ENCODE results near the gene CFAP299. TPM values are rescaled to one million over a fixed set of nuclear protein-coding genes. Genes with fewer than 3 reads are reported as not detected.

CFAP299 gene
- total RNA-seq, 1 donor from 2014 or later = not detected

DNA sequence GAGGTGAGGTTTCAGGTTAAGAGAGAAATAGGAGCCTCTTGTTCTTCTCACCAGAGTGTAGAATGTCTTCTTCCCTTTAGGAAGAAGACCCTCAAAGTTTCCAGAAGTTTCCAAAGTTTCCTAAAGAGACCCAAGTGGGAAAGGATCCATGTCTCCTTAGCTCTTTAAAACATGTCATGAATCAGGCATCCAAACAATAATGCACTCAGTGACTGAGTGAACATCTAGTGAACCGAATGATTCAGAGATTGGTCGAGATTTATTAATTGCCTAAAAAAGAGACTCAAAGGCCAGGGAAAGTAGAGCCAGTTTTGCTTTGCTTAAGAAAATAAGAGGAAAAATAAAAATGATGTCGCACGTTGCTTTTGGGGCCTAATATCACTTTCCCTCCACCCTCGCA is 39.7 kb upstream of the CFAP299 start:
- no peaks in the 10 kb centered on the region for H3K36me3 Mint-ChIP-seq (ENCODE audit: unreplicated experiment)
- TF ChIP-seq, protein P1, sequence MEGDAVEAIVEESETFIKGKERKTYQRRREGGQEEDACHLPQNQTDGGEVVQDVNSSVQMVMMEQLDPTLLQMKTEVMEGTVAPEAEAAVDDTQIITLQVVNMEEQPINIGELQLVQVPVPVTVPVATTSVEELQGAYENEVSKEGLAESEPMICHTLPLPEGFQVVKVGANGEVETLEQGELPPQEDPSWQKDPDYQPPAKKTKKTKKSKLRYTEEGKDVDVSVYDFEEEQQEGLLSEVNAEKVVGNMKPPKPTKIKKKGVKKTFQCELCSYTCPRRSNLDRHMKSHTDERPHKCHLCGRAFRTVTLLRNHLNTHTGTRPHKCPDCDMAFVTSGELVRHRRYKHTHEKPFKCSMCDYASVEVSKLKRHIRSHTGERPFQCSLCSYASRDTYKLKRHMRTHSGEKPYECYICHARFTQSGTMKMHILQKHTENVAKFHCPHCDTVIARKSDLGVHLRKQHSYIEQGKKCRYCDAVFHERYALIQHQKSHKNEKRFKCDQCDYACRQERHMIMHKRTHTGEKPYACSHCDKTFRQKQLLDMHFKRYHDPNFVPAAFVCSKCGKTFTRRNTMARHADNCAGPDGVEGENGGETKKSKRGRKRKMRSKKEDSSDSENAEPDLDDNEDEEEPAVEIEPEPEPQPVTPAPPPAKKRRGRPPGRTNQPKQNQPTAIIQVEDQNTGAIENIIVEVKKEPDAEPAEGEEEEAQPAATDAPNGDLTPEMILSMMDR (IDR thresholded peaks at IDR 0.05) = no peak
- no peak overlapping the region for H3K27ac Mint-ChIP-seq (ENCODE audit: unreplicated experiment)
- DNase-seq (ENCODE audit: extremely low spot score, unreplicated experiment) = no peak
- no peak overlapping the region for H3K4me3 Mint-ChIP-seq (ENCODE audit: unreplicated experiment)
- no peaks in the 10 kb centered on the region for H3K9me3 Mint-ChIP-seq (ENCODE audit: unreplicated experiment)
- no peaks in the 10 kb centered on the region for H3K27me3 Mint-ChIP-seq (ENCODE audit: unreplicated experiment)
- peaks cover 3% of the 10 kb centered on the region for H3K4me1 Mint-ChIP-seq (ENCODE audit: unreplicated experiment)

DNA sequence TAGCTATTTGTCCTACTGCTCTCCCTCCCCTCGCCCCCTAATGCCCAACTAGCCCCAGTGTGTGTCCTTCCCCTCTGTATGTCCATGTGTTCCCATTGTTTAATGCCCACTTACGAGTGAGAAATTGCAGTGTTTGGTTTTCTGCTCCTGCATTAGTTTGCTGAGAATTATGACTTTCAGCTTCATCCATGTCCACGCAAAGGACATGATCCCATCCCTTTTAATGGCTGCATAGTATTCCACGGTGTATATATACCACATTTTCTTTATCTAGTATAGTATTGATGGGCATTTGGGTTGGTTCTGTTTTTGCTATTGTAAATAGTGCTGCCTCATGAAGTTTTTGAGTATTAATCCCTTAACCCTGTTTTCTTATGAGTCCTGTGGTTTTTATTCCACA is 33.6 kb upstream of the CFAP299 start:
- Mint-ChIP-seq H3K4me3 (ENCODE audit: unreplicated experiment) (no peak overlapping the region), H3K27me3 (ENCODE audit: unreplicated experiment) (no peaks in the 10 kb centered on the region), H3K27ac (ENCODE audit: unreplicated experiment) (no peak overlapping the region), H3K36me3 (ENCODE audit: unreplicated experiment) (no peaks in the 10 kb centered on the region), H3K9me3 (ENCODE audit: unreplicated experiment) (no peaks in the 10 kb centered on the region), H3K4me1 (ENCODE audit: unreplicated experiment) (peaks cover 5% of the 10 kb centered on the region)
- TF ChIP-seq, protein P1 (IDR thresholded peaks at IDR 0.05) = no peak
- DNase-seq (ENCODE audit: extremely low spot score, unreplicated experiment) = no peak

DNA sequence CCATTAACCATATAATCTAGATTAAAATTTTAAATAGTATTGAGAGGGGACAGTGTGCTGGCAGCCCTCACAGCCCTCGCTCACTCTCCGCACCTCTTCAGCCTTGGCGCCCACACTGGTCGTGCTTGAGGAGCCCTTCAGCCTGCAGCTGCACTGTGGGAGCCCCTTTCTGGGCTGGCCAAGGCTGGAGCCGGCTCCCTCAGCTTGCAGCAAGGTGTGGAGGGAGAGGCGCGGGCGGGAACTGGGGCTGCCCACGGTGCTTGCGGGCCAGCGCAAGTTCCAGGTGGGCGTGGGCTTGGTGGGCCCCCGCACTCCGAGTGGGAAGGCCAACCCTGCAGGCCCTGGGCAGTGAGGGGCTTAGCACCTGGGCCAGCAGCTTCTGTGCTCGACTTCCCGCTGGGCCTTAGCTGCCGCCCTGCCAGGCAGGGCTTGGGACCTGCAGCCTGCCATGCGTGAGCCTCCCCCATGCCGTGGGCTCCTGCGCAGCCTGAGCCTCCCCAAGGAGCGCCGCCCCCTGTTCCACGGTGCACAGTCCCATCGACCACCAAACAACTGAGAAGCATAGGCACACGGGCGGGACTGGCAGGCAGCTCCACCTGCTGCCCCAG is 32.8 kb upstream of the CFAP299 start:
- H3K4me1 Mint-ChIP-seq (ENCODE audit: unreplicated experiment) = peaks cover 8% of the 10 kb centered on the region
- H3K27me3 Mint-ChIP-seq (ENCODE audit: unreplicated experiment) = no peaks in the 10 kb centered on the region
- TF ChIP-seq, protein P1 (IDR thresholded peaks at IDR 0.05) = no peak
- H3K27ac Mint-ChIP-seq (ENCODE audit: unreplicated experiment) = no peak overlapping the region
- H3K9me3 Mint-ChIP-seq (ENCODE audit: unreplicated experiment) = no peaks in the 10 kb centered on the region
- no peak for DNase-seq (ENCODE audit: extremely low spot score, unreplicated experiment)
- no peaks in the 10 kb centered on the region for H3K36me3 Mint-ChIP-seq (ENCODE audit: unreplicated experiment)
- no peak overlapping the region for H3K4me3 Mint-ChIP-seq (ENCODE audit: unreplicated experiment)

DNA sequence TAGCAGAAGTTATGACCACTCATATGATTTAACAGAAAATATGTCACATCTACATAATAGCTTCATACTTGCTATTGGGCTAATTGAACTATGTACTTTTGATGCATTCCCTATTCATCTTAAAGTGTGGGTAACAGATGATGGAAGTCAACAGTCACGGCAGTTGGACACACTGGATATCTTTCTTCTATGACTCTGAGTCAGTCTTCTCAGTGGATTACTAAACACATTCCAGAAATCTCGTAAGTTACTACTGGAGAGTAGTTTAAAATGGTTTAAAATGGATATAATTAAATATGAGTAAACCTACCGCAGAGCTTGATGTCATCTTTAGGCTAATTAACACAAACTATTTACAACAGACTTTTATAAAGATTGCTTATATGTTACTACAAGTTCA is 30.1 kb upstream of the CFAP299 start:
- no peak overlapping the region for H3K27ac Mint-ChIP-seq (ENCODE audit: unreplicated experiment)
- peaks cover 19% of the 10 kb centered on the region for H3K4me1 Mint-ChIP-seq (ENCODE audit: unreplicated experiment)
- TF ChIP-seq, protein P1 (IDR thresholded peaks at IDR 0.05) = no peak
- H3K36me3 Mint-ChIP-seq (ENCODE audit: unreplicated experiment) = no peaks in the 10 kb centered on the region
- H3K9me3 Mint-ChIP-seq (ENCODE audit: unreplicated experiment) = no peaks in the 10 kb centered on the region
- no peak for DNase-seq (ENCODE audit: extremely low spot score, unreplicated experiment)
- H3K4me3 Mint-ChIP-seq (ENCODE audit: unreplicated experiment) = no peak overlapping the region
- H3K27me3 Mint-ChIP-seq (ENCODE audit: unreplicated experiment) = no peaks in the 10 kb centered on the region

DNA sequence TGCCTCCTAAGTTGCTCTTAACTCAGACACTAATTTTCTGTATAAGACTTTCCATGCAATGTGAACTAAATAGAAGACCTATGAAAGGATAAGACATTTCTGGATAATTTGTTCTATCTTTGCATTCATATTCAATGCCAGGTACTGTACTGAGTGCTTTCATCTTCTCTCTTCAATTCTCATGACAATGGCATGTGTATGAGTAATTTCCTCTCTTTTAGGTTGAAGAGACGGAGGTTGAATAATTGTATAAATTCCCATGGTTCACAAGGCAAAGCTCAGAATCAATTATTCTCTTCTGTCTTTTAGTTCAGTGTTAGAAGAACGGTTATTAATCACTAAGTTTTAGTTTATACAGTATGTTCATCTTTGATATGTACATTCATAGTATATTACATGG is 29.3 kb upstream of the CFAP299 start:
- H3K9me3 Mint-ChIP-seq (ENCODE audit: unreplicated experiment) = no peaks in the 10 kb centered on the region
- no peaks in the 10 kb centered on the region for H3K36me3 Mint-ChIP-seq (ENCODE audit: unreplicated experiment)
- no peak overlapping the region for H3K4me3 Mint-ChIP-seq (ENCODE audit: unreplicated experiment)
- H3K27ac Mint-ChIP-seq (ENCODE audit: unreplicated experiment) = no peak overlapping the region
- TF ChIP-seq, protein P1 (IDR thresholded peaks at IDR 0.05) = no peak
- no peaks in the 10 kb centered on the region for H3K27me3 Mint-ChIP-seq (ENCODE audit: unreplicated experiment)
- peaks cover 19% of the 10 kb centered on the region for H3K4me1 Mint-ChIP-seq (ENCODE audit: unreplicated experiment)
- no peak for DNase-seq (ENCODE audit: extremely low spot score, unreplicated experiment)
